GM23338 (cell line): ENCODE measurements around the gene PTH1R. TPM values are rescaled to one million over a fixed set of nuclear protein-coding genes. Genes with fewer than 3 reads are reported as not detected.

ENCODE experiments used
- ATAC-seq: fragments of 200-7000 bp; cut with Tn5 transposase; 3 replicates; pipeline ENCODE4 v1.9.1; 2020
- DNase-seq: peaks from one replicate; pipeline ENCODE4 v3.0.0-alpha.2; 2015; ENCODE audit warnings: low spot score
- H2AFZ ChIP-seq: fragments of 200-600 bp; sonication (generic); 2 replicates; pipeline ENCODE4 v1.8.0; 2016; ENCODE audit warnings: antibody characterized with exemption, mild to moderate bottlenecking, moderate library complexity
- H3F3A ChIP-seq: fragments of 200-600 bp; sonication (generic); replicated peaks from 2 replicates; pipeline ENCODE4 v1.8.0; 2017; ENCODE audit warnings: antibody characterized with exemption, mixed run types, low read depth
- H3K27ac ChIP-seq: fragments of 200-600 bp; sonication (generic); 2 replicates; pipeline ENCODE4 v1.6.1; 2016; ENCODE audit warnings: low read depth
- H3K27me3 ChIP-seq: fragments of 200-600 bp; sonication (generic); 2 replicates; pipeline ENCODE4 v1.8.0; 2016; ENCODE audit warnings: mild to moderate bottlenecking, mixed run types, moderate library complexity; ENCODE audit not compliant: insufficient read depth
- H3K36me3 ChIP-seq: fragments of 200-600 bp; sonication (generic); 2 replicates; pipeline ENCODE4 v1.8.0; 2016; ENCODE audit warnings: mild to moderate bottlenecking; ENCODE audit not compliant: insufficient read depth
- H3K4me1 ChIP-seq: fragments of 200-600 bp; sonication (generic); 2 replicates; pipeline ENCODE4 v1.8.0; 2016; ENCODE audit warnings: mild to moderate bottlenecking, moderate library complexity; ENCODE audit not compliant: insufficient read depth
- H3K4me2 ChIP-seq: fragments of 200-600 bp; sonication (generic); 2 replicates; pipeline ENCODE4 v1.7.1; 2017; ENCODE audit warnings: mixed run types
- H3K4me3 ChIP-seq: fragments of 200-600 bp; sonication (generic); 2 replicates; pipeline ENCODE4 v1.6.1; 2016; ENCODE audit warnings: mixed run types
- H3K79me2 ChIP-seq: fragments of 200-600 bp; sonication (generic); replicated peaks from 2 replicates; pipeline ENCODE4 v1.8.0; 2017; ENCODE audit warnings: mild to moderate bottlenecking; ENCODE audit not compliant: insufficient read depth
- H3K9me2 ChIP-seq: fragments of 200-600 bp; sonication (generic); 2 replicates; pipeline ENCODE4 v1.8.0; 2017; ENCODE audit not compliant: insufficient read depth
- H4K20me1 ChIP-seq: fragments of 200-600 bp; sonication (generic); replicated peaks from 2 replicates; pipeline ENCODE4 v1.8.0; 2017; ENCODE audit warnings: mild to moderate bottlenecking; ENCODE audit not compliant: insufficient read depth
- H3K27ac Mint-ChIP-seq: 2 replicates; pipeline ENCODE4 v1.8.0; 2020; ENCODE audit warnings: inconsistent platforms, mild to moderate bottlenecking, moderate library complexity, mixed read lengths
- H3K27me3 Mint-ChIP-seq: 3 replicates; pipeline ENCODE4 v1.8.0; 2022; ENCODE audit warnings: low read depth, mild to moderate bottlenecking, moderate library complexity, mixed read lengths, inconsistent platforms; ENCODE audit not compliant: insufficient read depth, poor library complexity
- H3K36me3 Mint-ChIP-seq: 3 replicates; pipeline ENCODE4 v1.8.0; 2021; ENCODE audit warnings: low read depth, mild to moderate bottlenecking, inconsistent platforms, moderate library complexity, mixed read lengths
- H3K4me1 Mint-ChIP-seq: 3 replicates; pipeline ENCODE4 v1.8.0; 2020; ENCODE audit warnings: mild to moderate bottlenecking, inconsistent platforms, mixed read lengths
- H3K4me3 Mint-ChIP-seq: 3 replicates; pipeline ENCODE4 v1.8.0; 2021; ENCODE audit warnings: moderate library complexity, mild to moderate bottlenecking, inconsistent platforms, mixed read lengths
- H3K9me3 Mint-ChIP-seq: 3 replicates; pipeline ENCODE4 v1.8.0; 2020; ENCODE audit warnings: moderate library complexity, mild to moderate bottlenecking, inconsistent platforms, mixed read lengths
- JUNB ChIP-seq: IDR thresholded peaks from one replicate; pipeline ENCODE4 v1.6.1; 2016; ENCODE audit warnings: antibody characterized with exemption; ENCODE audit not compliant: unreplicated experiment
- ZNF331 ChIP-seq: fragments of 250-450 bp; sonication (Bioruptor Pico); IDR thresholded peaks from 2 replicates; pipeline ENCODE4 v1.5.0; 2020; ENCODE audit warnings: low read depth, mild to moderate bottlenecking, moderate library complexity
- polyA plus RNA-seq: library from polyadenylated mRNA; unstranded; fragments of >200 nt; fragmentation: Nextera tagmentation; extraction: Ambion mirVana; gene quantifications from 2 replicates; pipeline ENCODE4 v1.2.1, GENCODE V29; 2016
- total RNA-seq: library from RNA; depleted of rRNA; stranded (reverse); fragments of >200 nt; shearing (Covaris generic); gene quantifications from 2 replicates; pipeline ENCODE4 v1.2.3, GENCODE V29; 2014
- TF ChIP-seq, protein P1 (sequence below): fragments of 250-450 bp; sonication (Bioruptor Pico); IDR thresholded peaks from 2 replicates; pipeline ENCODE4 v1.5.0; 2020; ENCODE audit warnings: mild to moderate bottlenecking, moderate library complexity

PTH1R gene
- total and polyA plus RNA-seq, 2 experiments from 2014 or later: 1.3 to 1.9 TPM

DNA sequence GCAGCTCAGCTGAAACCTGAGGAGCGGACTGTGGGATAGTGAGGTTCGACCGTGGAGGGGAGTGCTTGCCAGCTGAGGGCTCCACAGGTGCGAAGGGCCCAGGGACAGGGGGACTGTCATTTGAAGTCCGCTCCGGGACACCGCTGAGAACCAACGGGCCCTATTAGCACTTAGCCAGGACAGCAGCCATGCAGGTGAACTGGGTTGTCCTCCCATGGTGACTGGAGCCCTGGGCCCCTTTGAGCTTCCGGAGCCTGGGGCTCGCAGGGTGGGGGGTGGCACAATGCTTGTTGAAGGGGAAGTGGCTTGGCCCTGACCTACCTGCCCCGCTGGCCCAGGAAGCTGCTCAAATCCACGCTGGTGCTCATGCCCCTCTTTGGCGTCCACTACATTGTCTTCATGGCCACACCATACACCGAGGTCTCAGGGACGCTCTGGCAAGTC is 24.7 kb downstream of the PTH1R start (continued):
- TF ChIP-seq, protein P1, sequence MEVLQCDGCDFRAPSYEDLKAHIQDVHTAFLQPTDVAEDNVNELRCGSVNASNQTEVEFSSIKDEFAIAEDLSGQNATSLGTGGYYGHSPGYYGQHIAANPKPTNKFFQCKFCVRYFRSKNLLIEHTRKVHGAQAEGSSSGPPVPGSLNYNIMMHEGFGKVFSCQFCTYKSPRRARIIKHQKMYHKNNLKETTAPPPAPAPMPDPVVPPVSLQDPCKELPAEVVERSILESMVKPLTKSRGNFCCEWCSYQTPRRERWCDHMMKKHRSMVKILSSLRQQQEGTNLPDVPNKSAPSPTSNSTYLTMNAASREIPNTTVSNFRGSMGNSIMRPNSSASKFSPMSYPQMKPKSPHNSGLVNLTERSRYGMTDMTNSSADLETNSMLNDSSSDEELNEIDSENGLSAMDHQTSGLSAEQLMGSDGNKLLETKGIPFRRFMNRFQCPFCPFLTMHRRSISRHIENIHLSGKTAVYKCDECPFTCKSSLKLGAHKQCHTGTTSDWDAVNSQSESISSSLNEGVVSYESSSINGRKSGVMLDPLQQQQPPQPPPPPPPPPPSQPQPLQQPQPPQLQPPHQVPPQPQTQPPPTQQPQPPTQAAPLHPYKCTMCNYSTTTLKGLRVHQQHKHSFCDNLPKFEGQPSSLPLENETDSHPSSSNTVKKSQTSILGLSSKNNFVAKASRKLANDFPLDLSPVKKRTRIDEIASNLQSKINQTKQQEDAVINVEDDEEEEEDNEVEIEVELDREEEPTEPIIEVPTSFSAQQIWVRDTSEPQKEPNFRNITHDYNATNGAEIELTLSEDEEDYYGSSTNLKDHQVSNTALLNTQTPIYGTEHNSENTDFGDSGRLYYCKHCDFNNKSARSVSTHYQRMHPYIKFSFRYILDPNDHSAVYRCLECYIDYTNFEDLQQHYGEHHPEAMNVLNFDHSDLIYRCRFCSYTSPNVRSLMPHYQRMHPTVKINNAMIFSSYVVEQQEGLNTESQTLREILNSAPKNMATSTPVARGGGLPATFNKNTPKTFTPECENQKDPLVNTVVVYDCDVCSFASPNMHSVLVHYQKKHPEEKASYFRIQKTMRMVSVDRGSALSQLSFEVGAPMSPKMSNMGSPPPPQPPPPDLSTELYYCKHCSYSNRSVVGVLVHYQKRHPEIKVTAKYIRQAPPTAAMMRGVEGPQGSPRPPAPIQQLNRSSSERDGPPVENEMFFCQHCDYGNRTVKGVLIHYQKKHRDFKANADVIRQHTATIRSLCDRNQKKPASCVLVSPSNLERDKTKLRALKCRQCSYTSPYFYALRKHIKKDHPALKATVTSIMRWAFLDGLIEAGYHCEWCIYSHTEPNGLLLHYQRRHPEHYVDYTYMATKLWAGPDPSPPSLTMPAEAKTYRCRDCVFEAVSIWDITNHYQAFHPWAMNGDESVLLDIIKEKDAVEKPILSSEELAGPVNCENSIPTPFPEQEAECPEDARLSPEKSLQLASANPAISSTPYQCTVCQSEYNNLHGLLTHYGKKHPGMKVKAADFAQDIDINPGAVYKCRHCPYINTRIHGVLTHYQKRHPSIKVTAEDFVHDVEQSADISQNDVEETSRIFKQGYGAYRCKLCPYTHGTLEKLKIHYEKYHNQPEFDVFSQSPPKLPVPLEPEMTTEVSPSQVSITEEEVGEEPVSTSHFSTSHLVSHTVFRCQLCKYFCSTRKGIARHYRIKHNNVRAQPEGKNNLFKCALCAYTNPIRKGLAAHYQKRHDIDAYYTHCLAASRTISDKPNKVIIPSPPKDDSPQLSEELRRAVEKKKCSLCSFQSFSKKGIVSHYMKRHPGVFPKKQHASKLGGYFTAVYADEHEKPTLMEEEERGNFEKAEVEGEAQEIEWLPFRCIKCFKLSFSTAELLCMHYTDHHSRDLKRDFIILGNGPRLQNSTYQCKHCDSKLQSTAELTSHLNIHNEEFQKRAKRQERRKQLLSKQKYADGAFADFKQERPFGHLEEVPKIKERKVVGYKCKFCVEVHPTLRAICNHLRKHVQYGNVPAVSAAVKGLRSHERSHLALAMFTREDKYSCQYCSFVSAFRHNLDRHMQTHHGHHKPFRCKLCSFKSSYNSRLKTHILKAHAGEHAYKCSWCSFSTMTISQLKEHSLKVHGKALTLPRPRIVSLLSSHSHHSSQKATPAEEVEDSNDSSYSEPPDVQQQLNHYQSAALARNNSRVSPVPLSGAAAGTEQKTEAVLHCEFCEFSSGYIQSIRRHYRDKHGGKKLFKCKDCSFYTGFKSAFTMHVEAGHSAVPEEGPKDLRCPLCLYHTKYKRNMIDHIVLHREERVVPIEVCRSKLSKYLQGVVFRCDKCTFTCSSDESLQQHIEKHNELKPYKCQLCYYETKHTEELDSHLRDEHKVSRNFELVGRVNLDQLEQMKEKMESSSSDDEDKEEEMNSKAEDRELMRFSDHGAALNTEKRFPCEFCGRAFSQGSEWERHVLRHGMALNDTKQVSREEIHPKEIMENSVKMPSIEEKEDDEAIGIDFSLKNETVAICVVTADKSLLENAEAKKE (CRISPR knock-in tag): no peak
- TF ChIP-seq JUNB: no peak

DNA sequence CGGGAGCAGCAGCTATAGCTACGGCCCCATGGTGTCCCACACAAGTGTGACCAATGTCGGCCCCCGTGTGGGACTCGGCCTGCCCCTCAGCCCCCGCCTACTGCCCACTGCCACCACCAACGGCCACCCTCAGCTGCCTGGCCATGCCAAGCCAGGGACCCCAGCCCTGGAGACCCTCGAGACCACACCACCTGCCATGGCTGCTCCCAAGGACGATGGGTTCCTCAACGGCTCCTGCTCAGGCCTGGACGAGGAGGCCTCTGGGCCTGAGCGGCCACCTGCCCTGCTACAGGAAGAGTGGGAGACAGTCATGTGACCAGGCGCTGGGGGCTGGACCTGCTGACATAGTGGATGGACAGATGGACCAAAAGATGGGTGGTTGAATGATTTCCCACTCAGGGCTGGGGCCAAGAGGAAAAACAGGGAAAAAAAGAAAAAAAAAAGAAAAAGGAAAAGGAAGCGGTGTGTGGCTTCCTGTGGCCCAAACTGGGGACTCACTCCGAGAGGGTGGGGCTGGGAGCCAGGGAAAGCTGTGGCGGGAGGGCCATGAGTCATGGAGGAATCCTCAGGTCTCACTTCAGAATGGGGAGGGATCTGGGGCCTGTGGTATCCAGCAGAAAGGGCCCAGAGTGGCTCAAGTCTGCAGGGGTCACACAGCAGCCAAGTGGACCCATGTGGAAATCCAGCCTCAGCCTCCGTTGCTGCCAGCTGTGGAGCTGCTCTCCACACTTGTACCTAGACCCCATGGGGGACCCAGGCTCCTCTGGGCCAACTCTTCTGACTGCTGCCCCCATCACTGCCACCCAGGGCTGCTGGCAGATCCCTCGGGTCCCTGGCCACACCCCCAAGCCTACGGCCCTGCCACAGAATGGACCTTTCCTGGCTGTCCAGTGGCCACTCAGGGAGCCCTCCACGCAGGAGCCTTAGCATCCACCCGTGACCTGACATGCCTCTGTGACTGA is 26.1 kb downstream of the PTH1R start:
- Histone ChIP-seq H3K27ac (no peak overlapping the region), H3K4me3 (no peak overlapping the region), H3F3A (no peaks in the 10 kb centered on the region), H4K20me1 (0 out of 2 replicates have a peak, but pooled peaks cover 3% of the 10 kb centered on the region), H3K4me2 (no peak overlapping the region), H3K79me2 (no peaks in the 10 kb centered on the region), H3K9me2 (no peaks in the 10 kb centered on the region), H3K4me1 (no peaks in the 10 kb centered on the region), H3K27me3 (peaks cover 8% of the 10 kb centered on the region), H2AFZ (no peak overlapping the region), H3K36me3 (no peaks in the 10 kb centered on the region)
- peaks cover 4% of the 10 kb centered on the region; the same call in 1 of the 3 replicates for H3K4me1 Mint-ChIP-seq
- no peak for TF ChIP-seq ZNF331
- no peak overlapping the region for H3K4me3 Mint-ChIP-seq
- H3K27ac Mint-ChIP-seq: no peak overlapping the region
- H3K9me3 Mint-ChIP-seq: no peaks in the 10 kb centered on the region
- DNase-seq (no peak), ATAC-seq (no peak)
- H3K36me3 Mint-ChIP-seq: no peaks in the 10 kb centered on the region
- peaks cover 14% of the 10 kb centered on the region for H3K27me3 Mint-ChIP-seq
